H1 (cell line): Measurements from ENCODE around the gene TTLL5. TPM values are rescaled to one million over a fixed set of nuclear protein-coding genes. Genes with fewer than 3 reads are reported as not detected.

Source experiments
- CBX8 ChIP-seq: fragments of 300-800, 300-1000 bp; sonication (generic); IDR thresholded peaks from 2 replicates; pipeline ENCODE4 v1.7.1; 2016; ENCODE audit warnings: low read depth, low read length, borderline replicate concordance
- EZH2 ChIP-seq: fragments of 200-600 bp; sonication (generic); IDR thresholded peaks from 2 replicates; pipeline ENCODE4 v1.7.1; 2012; ENCODE audit warnings: low read depth, mild to moderate bottlenecking, moderate library complexity, low read length, inconsistent platforms; ENCODE audit not compliant: severe bottlenecking
- GABPA ChIP-seq: IDR thresholded peaks from 2 replicates; pipeline ENCODE4 v1.6.1; 2011; ENCODE audit warnings: mild to moderate bottlenecking, low read length, moderate library complexity, borderline replicate concordance; ENCODE audit not compliant: insufficient read depth
- polyA plus RNA-seq, 7 experiments: library from polyadenylated mRNA; depleted of rRNA in 3 of 7; stranded (reverse) in 5 of 7; unstranded in 2 of 7; fragments of >200 nt in 5 of 7; fragments of 200-250 nt in 2 of 7; gene quantifications; 1 replicate in 5 of 7; 2 replicates in 1 of 7; 4 replicates in 1 of 7; pipeline versions ENCODE4 v1.2.1 to v1.2.3, GENCODE V29; 2011 to 2013; ENCODE audit warnings: missing spikeins in 2 of 7, mixed read lengths in 2 of 7
- total RNA-seq: library from RNA; stranded (reverse); fragmentation: NEBNext Ultra II Directional; extraction: Animal tissue kit (Norgen Biotek cat#: 25700); gene quantifications from 2 replicates; pipeline ENCODE4 v1.2.1, GENCODE V29; 2021

The TTLL5 gene
- total and polyA plus RNA-seq, 2 of the 8 experiments (the other 6 are each of a cell fraction or from before 2014, with no cell fraction given) = 16.1 to 45.9 TPM

- TF ChIP-seq CBX8 = no peak
- TF ChIP-seq GABPA = no peak
- TF ChIP-seq EZH2 = no peak
These were observed 227.9 kb downstream of the TTLL5 start (continued) for GRCh38 chr14:75888945-75889344.
